Sigmoid colon (tissue), 4 donors: Measurements from ENCODE around the gene F8.
"Not testable (repeated sequence)": the region's sequence is repeated elsewhere in the genome, so short reads cannot be mapped to it uniquely, and the experiment has no call there.

ENCODE experiments used
- CTCF ChIP-seq, 4 experiments: fragments of 450-650 bp in 3 of 4; fragments of 200-600 bp in 1 of 4; IDR thresholded peaks; one replicate each; pipeline ENCODE4 v1.5.1; 2016 to 2019; ENCODE audit warnings: antibody characterized with exemption in 4 of 4, mild to moderate bottlenecking in 3 of 4, moderate library complexity in 2 of 4
- EP300 ChIP-seq, 4 donors: sonication (generic); formaldehyde crosslinking; IDR thresholded peaks; one replicate each; pipeline ENCODE4 v1.6.1; 2017; ENCODE audit warnings: antibody characterized with exemption in 4 of 4
- POLR2A ChIP-seq, 2 donors: fragments of 450-650 bp; IDR thresholded peaks; one replicate each; pipeline ENCODE4 v1.6.1; 2016; ENCODE audit warnings: antibody characterized with exemption in 2 of 2, mild to moderate bottlenecking in 2 of 2, moderate library complexity in 2 of 2
- POLR2AphosphoS5 ChIP-seq, 4 donors: sonication (generic); formaldehyde crosslinking; IDR thresholded peaks; one replicate each; pipeline ENCODE4 v1.6.1; 2017; ENCODE audit warnings: antibody characterized with exemption in 4 of 4

- not testable (repeated sequence) for TF ChIP-seq CTCF, POLR2A, EP300, POLR2AphosphoS5 (IDR thresholded peaks at IDR 0.05)
These were observed 206.1 kb downstream of the F8 start for GRCh38 chrX:154816326-154816898.
